Ramos (cell line): Measurements from ENCODE around the gene IL6R.
"Not testable (repeated sequence)": the region's sequence is repeated elsewhere in the genome, so short reads cannot be mapped to it uniquely, and the experiment has no call there.

Experiments used
- in situ Hi-C: fragments of 300-500 bp; cut with MboI; formaldehyde crosslinking; loops from one replicate; pipeline ENCODE4 v1.14.3; 2022; ENCODE audit warnings: low sequenced_read_pairs; ENCODE audit not compliant: unreplicated experiment

The IL6R gene

GRCh38 chr1:154404984-154405746 is at the start of gene IL6R:
TSS of gene IL6R (plus strand) at chr1:154405343. CDS start at chr1:154405630, 287 bp downstream.
- in situ Hi-C loops: no loop called here

GRCh38 chr1:154358519-154358918 is 46.6 kb upstream of the IL6R start:
- in situ Hi-C loops: no loop called here

- in situ Hi-C loops: no loop called here
These were observed 44.9 kb upstream of the IL6R start for GRCh38 chr1:154360288-154360687.

GRCh38 chr1:154360881-154361280 is 44.3 kb upstream of the IL6R start:
- in situ Hi-C loops: not testable (repeated sequence)

- in situ Hi-C loops: no loop called here
These were observed 43.8 kb upstream of the IL6R start for GRCh38 chr1:154361357-154361756.

- in situ Hi-C loops: no loop called here
These were observed 33.7 kb upstream of the IL6R start for GRCh38 chr1:154371436-154371835.

- in situ Hi-C loops: not testable (repeated sequence)
These were observed 31.3 kb upstream of the IL6R start for GRCh38 chr1:154373777-154374357.

GRCh38 chr1:154379301-154379700 is 25.8 kb upstream of the IL6R start:
- in situ Hi-C loops: no loop called here

- in situ Hi-C loops: no loop called here
These were observed 20.3 kb upstream of the IL6R start for GRCh38 chr1:154384650-154385489.

GRCh38 chr1:154386643-154387352 is 18.3 kb upstream of the IL6R start:
- in situ Hi-C loops: no loop called here

GRCh38 chr1:154391086-154391770 is 13.9 kb upstream of the IL6R start:
- in situ Hi-C loops: no loop called here

- in situ Hi-C loops: no loop called here
These were observed 7.0 kb upstream of the IL6R start for GRCh38 chr1:154398141-154398540.

- in situ Hi-C loops: no loop called here
These were observed 6.5 kb upstream of the IL6R start for GRCh38 chr1:154398678-154399077.

- in situ Hi-C loops: no loop called here
These were observed 4.8 kb upstream of the IL6R start for GRCh38 chr1:154400381-154400801.

GRCh38 chr1:154402409-154402921 is 2.7 kb upstream of the IL6R start:
- in situ Hi-C loops: no loop called here

GRCh38 chr1:154403261-154403943 is 1.7 kb upstream of the IL6R start:
- in situ Hi-C loops: no loop called here

GRCh38 chr1:154403983-154404382 is 1.2 kb upstream of the IL6R start:
- in situ Hi-C loops: no loop called here

- in situ Hi-C loops: no loop called here
These were observed 622 bp upstream of the IL6R start for GRCh38 chr1:154404511-154404931.
